ENCODE results near the gene MFSD6L. TPM values are rescaled to one million over a fixed set of nuclear protein-coding genes. Genes with fewer than 3 reads are reported as not detected.
A peak's percentile ranks its signal among the peaks of the same experiment; 100 is the strongest.

The MFSD6L gene
- polyA plus RNA-seq, 3 donors, result 0.08 to 0.37 TPM; not detected in 1

GRCh38 chr17:8835631-8836364 is 36.6 kb upstream of the MFSD6L start:
- Histone ChIP-seq H3K27me3 (ENCODE audit: control insufficient read depth in 2 of 2, insufficient read depth in 2 of 2, low read length in 2 of 2) (no peaks in the 10 kb centered on the region), H3K9ac (ENCODE audit: insufficient read depth, low read length, poor library complexity, severe bottlenecking) (no peak overlapping the region), H3K4me3 (replicated peaks in 1 of 3; ENCODE audit: low read depth in 2 of 3, low read length in 3 of 3) (no peak overlapping the region), H3K27ac (ENCODE audit: low read depth in 1 of 2, low read length in 2 of 2) (no peak overlapping the region), H3K36me3 (replicated peaks in 1 of 2; ENCODE audit: control insufficient read depth in 1 of 2, insufficient read depth in 2 of 2, low read length in 2 of 2) (peaks cover 61 to 77% of the 10 kb centered on the region in 2 donors), H2AFZ (ENCODE audit: insufficient read depth, low read depth, low read length, poor library complexity, severe bottlenecking) (no peak overlapping the region), H3K4me1 (ENCODE audit: control insufficient read depth in 1 of 2, insufficient read depth in 2 of 2, low read length in 2 of 2) (no peaks in the 10 kb centered on the region), H3K9me3 (replicated peaks in 1 of 2; ENCODE audit: control insufficient read depth in 1 of 2, insufficient read depth in 1 of 2, low read length in 2 of 2) (no peaks in the 10 kb centered on the region), H4K20me1 (ENCODE audit: insufficient read depth, low read length) (no peaks in the 10 kb centered on the region), H3K4me2 (replicated peaks; ENCODE audit: extremely low read depth, low read length, poor library complexity, severe bottlenecking) (no peak overlapping the region), H3K79me2 (ENCODE audit: insufficient read depth, low read length) (no peaks in the 10 kb centered on the region)
- Mint-ChIP-seq H3K27me3 (ENCODE audit: low read depth in 3 of 3) (peaks cover 0 to 2% (median 0%) of the 10 kb centered on the region in 3 donors), H3K27ac (peak overlapping the region in 1 of 7 donors; percentile 15), H3K4me3 (no peak overlapping the region), H3K4me1 (no peaks in the 10 kb centered on the region), H3K9me3 (peaks cover 0 to 3% (median 0%) of the 10 kb centered on the region in 7 donors), H3K36me3 (peaks cover 66 to 67% of the 10 kb centered on the region in 2 donors)
- no peak for DNase-seq
- 100% methylated on average over 4 of the region's 6 CpGs for WGBS (ENCODE audit: insufficient coverage)
- intact Hi-C loops (cut with micrococcal nuclease), result no loop called here
- no peak for TF ChIP-seq CTCF (IDR thresholded peaks at IDR 0.05)

GRCh38 chr17:8835106-8835505 is 35.9 kb upstream of the MFSD6L start:
- WGBS (ENCODE audit: insufficient coverage), result 97% methylated on average over 14 of the region's 14 CpGs
- peak overlapping the region in 2 of 7 donors; percentile 66 to 69 for H3K27ac Mint-ChIP-seq

More at GRCh38 chr17:8835106-8835505, 35.9 kb upstream of the MFSD6L start:
- Mint-ChIP-seq H3K36me3 (peaks cover 66 to 67% of the 10 kb centered on the region in 2 donors), H3K9me3 (peaks cover 0 to 3% (median 0%) of the 10 kb centered on the region in 7 donors), H3K4me1 (no peaks in the 10 kb centered on the region), H3K27me3 (ENCODE audit: low read depth in 3 of 3) (peaks cover 0 to 2% (median 0%) of the 10 kb centered on the region in 3 donors), H3K4me3 (no peak overlapping the region)
- Histone ChIP-seq H3K4me2 (replicated peaks; ENCODE audit: extremely low read depth, low read length, poor library complexity, severe bottlenecking) (no peak overlapping the region), H3K4me1 (ENCODE audit: control insufficient read depth in 1 of 2, insufficient read depth in 2 of 2, low read length in 2 of 2) (no peaks in the 10 kb centered on the region), H3K27ac (ENCODE audit: low read depth in 1 of 2, low read length in 2 of 2) (no peak overlapping the region), H3K9ac (ENCODE audit: insufficient read depth, low read length, poor library complexity, severe bottlenecking) (no peak overlapping the region), H4K20me1 (ENCODE audit: insufficient read depth, low read length) (no peaks in the 10 kb centered on the region), H3K9me3 (replicated peaks in 1 of 2; ENCODE audit: control insufficient read depth in 1 of 2, insufficient read depth in 1 of 2, low read length in 2 of 2) (no peaks in the 10 kb centered on the region), H3K36me3 (replicated peaks in 1 of 2; ENCODE audit: control insufficient read depth in 1 of 2, insufficient read depth in 2 of 2, low read length in 2 of 2) (peaks cover 61 to 83% of the 10 kb centered on the region in 2 donors), H2AFZ (ENCODE audit: insufficient read depth, low read depth, low read length, poor library complexity, severe bottlenecking) (no peak overlapping the region), H3K79me2 (ENCODE audit: insufficient read depth, low read length) (no peaks in the 10 kb centered on the region), H3K4me3 (replicated peaks in 1 of 3; ENCODE audit: low read depth in 2 of 3, low read length in 3 of 3) (no peak overlapping the region), H3K27me3 (ENCODE audit: control insufficient read depth in 2 of 2, insufficient read depth in 2 of 2, low read length in 2 of 2) (no peaks in the 10 kb centered on the region)
- no peak for TF ChIP-seq CTCF (IDR thresholded peaks at IDR 0.05)
- intact Hi-C loops (cut with micrococcal nuclease), result no loop called here
- DNase-seq, result no peak
